DMS53 treated with DMSO at 0.1 percent for 48 hours (cell line): ENCODE measurements around the gene CNTNAP5.

Experiments
- DNase-seq: peaks from one replicate; lab custom pipeline; 2025; ENCODE audit not compliant: unreplicated experiment; lab: John Stamatoyannopoulos, UW

The CNTNAP5 gene

DNA sequence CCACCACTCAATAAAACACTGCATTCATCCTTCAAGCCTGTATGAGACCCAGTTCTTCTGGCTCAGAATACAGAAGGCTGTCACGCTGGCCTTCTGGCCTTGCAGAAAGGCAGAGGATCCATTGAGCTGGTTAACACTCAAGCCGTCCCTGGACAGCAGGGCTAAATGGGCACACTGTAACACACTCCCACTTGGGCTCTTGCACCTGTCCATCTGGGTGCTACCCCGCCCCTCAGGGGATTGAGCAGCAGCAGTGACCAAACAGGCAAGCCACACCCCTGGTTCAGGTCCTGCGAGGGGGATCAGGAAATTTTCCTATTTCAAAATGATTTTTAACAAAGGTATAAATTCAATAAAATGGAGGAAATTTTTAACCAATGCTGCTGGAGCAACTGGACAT, 936.0 kb downstream of the CNTNAP5 start:
- DNase-seq, result no peak
